Melanocyte of skin (primary cell): ENCODE measurements around the gene ACOT11. TPM values are rescaled to one million over a fixed set of nuclear protein-coding genes. Genes with fewer than 3 reads are reported as not detected.

Source experiments
- small RNA-seq, 2 donors: library from RNA; depleted of rRNA; stranded (forward); fragments of <200 nt; gene quantifications; one replicate each; pipeline ENCODE3, GENCODE V24; 2012
- total RNA-seq, 2 donors: library from RNA; depleted of rRNA; stranded (reverse); fragments of >200 nt; gene quantifications; 2 replicates each; pipeline ENCODE4 v1.2.3, GENCODE V29; 2012

Gene ACOT11
- total RNA-seq: 1 to 10 TPM; 1.0 to 4.7 TPM

DNA sequence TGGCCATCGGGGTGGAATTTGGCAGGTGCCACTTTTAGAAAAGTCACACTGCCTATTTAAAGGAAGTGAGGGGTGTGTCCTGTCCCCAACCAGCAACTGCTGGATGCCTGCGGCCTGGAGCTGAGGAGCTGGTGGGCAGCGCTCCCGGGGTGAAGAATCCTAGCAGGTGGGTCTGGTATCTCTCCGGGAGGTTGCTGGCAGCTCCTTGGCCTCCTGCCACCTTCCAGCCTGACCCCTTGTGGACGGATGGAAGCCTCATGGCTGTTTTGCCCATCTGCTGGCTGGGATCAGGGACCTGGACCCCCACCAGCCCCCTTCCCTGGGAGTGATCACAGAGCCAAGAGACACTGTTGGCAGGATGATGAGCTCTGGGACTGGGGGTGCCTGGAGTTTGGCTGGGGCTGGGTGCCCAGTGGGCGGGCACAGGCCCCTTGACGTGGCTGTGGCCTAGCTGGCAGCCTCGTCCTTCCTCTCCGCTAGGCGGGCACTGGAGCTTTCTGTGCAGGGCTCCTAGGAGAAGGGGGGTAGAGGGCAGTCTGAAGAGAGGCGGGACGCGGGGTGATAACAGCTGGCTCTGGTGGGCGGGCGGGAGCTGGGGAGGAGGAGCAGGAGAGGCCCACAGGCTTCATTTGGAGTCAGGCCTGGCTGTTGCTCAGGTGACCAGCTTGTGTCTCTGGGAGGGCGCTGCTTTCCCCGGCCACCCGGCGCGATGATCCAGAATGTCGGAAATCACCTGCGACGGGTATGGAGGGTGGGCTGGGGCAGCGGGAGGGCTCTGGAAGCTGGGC is at the start of gene ACOT11:
ACOT11 (plus strand) TSS at position 628 of the 788 bp plus-strand sequence; CDS start at position 710, 82 bp downstream.

DNA sequence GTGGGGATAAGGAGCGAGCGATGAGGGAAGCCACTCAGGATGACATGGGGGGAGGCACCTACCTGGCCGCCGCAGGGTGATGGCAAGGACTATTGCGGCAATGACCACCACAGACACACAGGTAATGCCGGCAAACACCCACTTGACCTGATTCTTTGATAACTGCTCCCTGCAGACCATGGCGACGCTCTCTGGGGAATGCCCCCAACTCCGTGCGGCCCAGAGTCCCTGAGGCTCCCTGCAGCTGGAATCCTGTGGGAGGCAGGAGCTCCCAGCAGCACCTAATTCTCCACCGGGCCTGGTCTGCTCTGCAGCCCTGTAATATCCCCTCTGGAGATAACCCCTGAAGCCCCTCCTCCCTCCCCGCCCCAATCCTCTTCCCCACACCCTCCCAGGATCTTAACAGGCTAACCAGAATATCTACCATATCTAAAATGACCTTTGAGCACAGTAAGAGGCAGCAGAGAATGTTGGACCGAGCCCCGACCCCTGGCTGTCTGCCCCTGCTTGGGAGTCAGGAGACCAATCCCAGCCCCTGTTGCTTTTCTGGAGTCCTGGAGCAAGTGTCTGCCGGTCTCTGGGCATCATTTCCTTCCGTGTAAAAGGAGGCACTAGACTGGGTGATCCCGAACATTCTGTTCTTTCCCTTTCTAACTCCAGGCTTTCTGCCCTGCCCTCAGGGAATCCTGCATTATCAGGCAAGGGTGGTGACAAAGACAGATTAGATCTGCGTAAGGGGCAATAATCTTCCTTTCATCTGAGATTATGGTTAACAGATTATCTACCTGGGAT is 75.4 kb downstream of the ACOT11 start, which contains the start of gene FAM151A:
FAM151A (minus strand) TSS at position 310 of the 792 bp plus-strand sequence; CDS start at position 180, 130 bp downstream.

GRCh38 chr1:54640863-54641836 is 93.1 kb downstream of the ACOT11 start, which contains the start of gene MROH7:
MROH7 (plus strand) TSS chr1:54641786; CDS start chr1:54652927, 11,141 bp downstream.

Small RNA genes within 50 kb of the gene (small RNA-seq; reads per million reads assigned to genes)
- 0 reads per million in 2 donors for gene AC099796.2

Other genes with a start within 250 kb of the ACOT11 start
- 10 to 100 TPM in 1 of 2 donors, 1 to 10 TPM in 1; 9.6 to 14.3 TPM for gene SSBP3, start 141.8 kb upstream of the ACOT11 start, total RNA-seq
- not detected for gene FAM151A, start 75.3 kb downstream of the ACOT11 start, total RNA-seq
- under 1 TPM in 1 of 2 donors, not detected in 1; 0.69 TPM for gene MROH7, start 93.6 kb downstream of the ACOT11 start, total RNA-seq
- 10 to 100 TPM; 13.4 to 23.6 TPM for gene TTC4, start 167.6 kb downstream of the ACOT11 start, total RNA-seq
- 1 to 10 TPM; 5.9 to 8.7 TPM for gene PARS2, start 216.3 kb downstream of the ACOT11 start, total RNA-seq